GM12874 (cell line): Measurements from ENCODE around the gene PLSCR4.

ENCODE experiments used
- TF ChIP-seq, protein P1 (sequence below): IDR thresholded peaks from 2 replicates; pipeline ENCODE4 v1.5.1; 2011; ENCODE audit warnings: low read depth, mild to moderate bottlenecking, control low read depth, low read length, moderate library complexity; ENCODE audit not compliant: insufficient read depth

PLSCR4 gene

GRCh38 chr3:146217324-146217723 lies 33.6 kb downstream of the PLSCR4 start:
- TF ChIP-seq, protein P1, sequence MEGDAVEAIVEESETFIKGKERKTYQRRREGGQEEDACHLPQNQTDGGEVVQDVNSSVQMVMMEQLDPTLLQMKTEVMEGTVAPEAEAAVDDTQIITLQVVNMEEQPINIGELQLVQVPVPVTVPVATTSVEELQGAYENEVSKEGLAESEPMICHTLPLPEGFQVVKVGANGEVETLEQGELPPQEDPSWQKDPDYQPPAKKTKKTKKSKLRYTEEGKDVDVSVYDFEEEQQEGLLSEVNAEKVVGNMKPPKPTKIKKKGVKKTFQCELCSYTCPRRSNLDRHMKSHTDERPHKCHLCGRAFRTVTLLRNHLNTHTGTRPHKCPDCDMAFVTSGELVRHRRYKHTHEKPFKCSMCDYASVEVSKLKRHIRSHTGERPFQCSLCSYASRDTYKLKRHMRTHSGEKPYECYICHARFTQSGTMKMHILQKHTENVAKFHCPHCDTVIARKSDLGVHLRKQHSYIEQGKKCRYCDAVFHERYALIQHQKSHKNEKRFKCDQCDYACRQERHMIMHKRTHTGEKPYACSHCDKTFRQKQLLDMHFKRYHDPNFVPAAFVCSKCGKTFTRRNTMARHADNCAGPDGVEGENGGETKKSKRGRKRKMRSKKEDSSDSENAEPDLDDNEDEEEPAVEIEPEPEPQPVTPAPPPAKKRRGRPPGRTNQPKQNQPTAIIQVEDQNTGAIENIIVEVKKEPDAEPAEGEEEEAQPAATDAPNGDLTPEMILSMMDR: no peak

GRCh38 chr3:146214493-146214892 lies 36.4 kb downstream of the PLSCR4 start:
- TF ChIP-seq, protein P1: no peak

- TF ChIP-seq, protein P1: no peak
These were observed 41.5 kb downstream of the PLSCR4 start for GRCh38 chr3:146209371-146209770.

GRCh38 chr3:146203776-146204175 lies 47.1 kb downstream of the PLSCR4 start:
- TF ChIP-seq, protein P1: no peak

DNA sequence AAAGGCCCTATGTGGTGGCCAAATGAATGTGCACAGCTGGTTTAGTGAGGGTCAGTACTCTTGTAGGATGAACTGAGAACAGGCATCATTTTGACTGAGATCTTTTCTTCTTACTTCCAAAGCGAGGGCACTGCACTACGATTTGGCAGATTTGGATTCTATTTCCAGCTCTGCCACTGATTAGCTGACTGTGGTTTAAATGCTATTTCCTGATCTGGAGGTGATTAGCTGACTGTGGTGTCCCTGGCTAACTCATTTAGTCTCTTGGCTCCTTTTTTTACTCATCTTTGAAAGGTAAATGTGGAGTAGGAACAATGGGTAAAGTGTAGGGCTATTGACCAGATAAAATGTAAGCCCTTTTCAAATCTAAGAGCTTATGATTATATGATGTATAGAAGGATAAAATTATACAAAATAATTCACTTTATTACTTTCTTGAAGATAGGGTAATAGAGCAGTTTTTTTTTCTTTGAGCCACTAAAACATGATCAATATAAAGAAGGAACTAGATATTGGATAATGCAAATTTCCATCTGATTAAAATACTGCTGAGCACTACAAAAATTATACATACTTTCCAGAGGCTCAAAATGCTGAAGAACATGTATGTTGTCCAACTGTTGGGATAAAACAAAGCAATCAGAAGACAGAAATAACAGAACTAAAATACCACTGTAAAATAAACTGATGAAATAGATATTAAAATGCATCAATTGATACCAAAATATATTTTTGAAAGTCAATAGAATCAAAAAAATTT lies 50.3 kb downstream of the PLSCR4 start:
- TF ChIP-seq, protein P1: no peak

DNA sequence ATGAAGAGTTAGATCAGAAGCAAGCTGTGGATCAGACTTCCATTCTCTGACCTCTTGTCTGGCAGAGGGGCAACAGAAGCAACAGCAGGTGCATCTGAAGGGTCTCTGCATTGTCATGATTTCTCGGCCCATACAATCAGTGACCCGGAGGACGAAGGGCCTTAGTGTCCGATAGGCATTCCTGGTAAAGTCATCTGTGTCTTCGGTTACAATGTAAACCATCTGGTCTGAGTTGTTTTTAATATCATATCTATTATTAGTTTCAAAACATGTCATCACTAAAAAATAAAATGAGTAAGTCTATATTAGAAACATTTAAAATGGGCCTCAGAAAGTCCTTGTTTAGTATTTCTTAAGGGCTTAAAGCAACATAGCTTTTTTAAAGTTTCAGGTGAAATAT lies 51.1 kb downstream of the PLSCR4 start:
- TF ChIP-seq, protein P1: no peak

DNA sequence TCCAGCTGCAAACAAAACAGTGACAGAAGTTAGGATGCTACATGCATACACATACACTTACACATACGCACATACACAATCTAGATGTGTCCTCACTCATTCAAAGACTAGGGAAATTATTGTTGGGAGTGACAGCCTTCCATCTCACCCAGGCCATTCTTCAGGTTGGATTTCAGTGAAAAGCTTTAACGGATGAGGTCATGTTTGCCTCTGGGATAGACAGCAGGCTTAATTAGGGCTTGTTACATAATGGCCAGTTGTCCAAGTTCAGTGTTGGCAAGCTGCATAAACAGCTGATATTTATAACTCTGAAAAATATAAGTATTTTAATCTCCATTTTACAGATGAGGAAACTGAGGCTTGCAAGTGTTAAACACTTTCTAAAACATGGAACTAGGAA lies 54.1 kb downstream of the PLSCR4 start:
- TF ChIP-seq, protein P1: no peak
